NCI-H345 treated with DMSO at 0.1 percent for 48 hours (cell line): ENCODE data around the gene CFDP1.
"Not testable (repeated sequence)": the region's sequence is repeated elsewhere in the genome, so short reads cannot be mapped to it uniquely, and the experiment has no call there.

Experiments used
- DNase-seq: peaks from one replicate; lab custom pipeline; 2025; ENCODE audit not compliant: unreplicated experiment; lab: John Stamatoyannopoulos, UW

Gene CFDP1

DNA sequence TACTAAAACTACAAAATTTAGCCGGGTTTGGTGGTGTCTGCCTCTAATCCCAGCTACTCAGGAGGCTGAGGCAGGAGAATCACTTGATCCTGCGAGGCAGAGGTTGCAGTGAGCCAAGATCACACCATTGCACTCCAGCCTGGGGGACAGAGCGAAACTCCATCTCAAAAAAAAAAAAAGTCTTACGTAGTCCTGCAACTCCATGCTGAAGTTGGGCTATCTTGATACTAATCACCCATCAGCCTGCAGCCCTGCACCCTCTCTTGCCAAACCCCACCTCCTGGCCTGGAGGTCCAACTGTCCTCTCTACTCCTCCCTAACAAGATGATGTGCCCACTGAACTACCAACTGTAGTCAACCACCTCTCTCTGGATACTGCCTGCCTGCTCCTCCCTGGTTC, 26.4 kb upstream of the CFDP1 start:
- no peak for DNase-seq

DNA sequence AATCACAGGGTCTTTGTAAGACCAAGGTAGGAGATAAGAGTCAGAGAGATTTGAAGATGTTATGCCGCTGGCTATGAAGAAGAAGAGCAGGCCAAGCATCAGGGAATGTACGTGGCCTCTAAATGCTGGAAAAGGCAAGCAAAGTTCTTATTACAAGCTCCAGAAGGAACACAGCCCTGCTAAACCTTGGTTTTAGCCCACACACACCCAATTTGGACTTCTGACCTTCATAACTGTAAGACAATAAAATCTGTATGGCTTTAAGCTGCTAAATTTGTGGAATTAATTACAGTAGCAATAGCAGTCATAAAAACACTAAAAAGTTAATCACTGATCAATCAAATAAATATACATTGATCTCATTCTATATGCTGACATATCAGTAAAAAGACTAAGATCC, 25.1 kb upstream of the CFDP1 start:
- no peak for DNase-seq

DNA sequence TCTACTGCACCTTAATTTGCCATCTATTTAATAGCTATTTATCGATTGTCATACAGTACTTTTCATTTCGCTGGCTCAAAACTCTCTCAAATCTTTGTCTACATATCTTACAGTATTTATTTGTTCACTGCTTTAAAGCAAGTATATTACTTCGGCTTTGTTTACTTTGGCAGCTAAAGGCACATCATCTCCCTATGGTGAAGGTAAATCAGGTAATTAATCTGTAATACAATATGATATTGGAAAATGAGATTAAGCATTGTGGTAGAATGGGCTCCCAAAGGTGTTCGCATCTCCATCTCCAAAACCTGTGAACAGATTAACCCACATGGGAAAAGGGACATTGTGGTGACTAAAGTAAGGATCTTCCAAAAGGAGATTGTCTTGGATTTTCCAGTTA, 24.7 kb upstream of the CFDP1 start:
- no peak for DNase-seq

DNA sequence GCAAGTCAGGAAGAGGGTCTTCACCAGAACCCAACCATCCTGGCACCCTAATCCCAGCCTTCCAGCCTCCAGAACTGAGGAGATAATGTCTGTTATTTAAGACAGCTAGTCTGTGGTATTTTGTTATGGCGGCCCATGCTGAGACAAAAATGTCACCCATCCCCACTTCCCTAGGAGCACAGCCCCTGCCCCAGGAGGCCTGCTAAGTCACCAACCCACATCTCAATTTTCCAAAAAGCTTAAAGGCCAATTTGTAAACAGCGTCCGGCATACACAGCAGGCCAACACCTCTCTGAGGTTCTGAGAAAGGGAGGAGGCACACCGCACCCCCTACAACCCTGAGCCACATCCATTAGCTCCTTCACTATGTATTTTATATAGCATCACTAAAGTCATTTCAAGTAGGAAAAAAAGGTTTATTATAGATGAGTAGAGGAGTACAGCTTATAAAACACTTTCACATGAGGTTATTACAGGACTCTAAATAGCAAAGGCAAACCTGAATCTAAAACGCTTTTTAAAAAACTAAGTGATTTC, 24.2 kb upstream of the CFDP1 start:
- DNase-seq, result no peak

DNA sequence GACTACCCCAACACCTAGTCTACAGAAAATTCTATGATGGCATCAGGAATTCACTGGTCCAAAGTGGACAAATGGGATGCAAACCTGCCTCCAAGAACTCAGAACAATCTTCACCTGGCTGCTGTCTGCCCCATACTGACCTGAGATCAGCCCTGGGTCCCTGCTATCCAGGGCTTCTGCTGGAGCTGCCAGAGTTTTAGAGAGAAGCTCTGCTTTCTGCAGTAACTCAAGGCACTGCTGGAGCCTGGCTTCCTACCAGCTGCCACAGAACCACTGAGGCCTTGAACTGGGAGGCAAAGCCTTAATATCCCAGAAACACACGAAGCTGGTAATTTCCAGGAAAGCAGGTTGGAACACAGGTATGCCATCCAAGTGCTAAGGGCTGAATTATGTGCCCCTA, 23.7 kb upstream of the CFDP1 start:
- no peak for DNase-seq

DNA sequence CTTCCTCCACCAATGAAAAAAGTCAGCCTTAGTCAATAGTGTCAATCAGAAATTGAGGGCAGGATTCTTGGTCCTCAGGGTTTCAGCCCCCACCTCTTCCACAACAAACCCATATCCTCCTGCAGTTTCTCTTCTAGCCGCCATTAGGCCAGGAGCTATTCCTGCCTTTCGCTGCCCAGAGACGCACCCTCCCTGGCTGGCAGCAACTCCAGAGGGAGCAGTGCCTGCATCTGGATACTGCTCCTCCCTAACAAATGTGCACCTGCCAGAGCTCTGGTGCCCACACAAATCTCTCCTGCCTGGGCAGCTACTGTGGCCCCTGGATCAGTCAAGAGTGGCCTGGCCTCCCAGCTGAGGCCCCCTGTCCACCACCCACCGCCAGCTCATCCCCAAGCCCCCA, 23.2 kb upstream of the CFDP1 start:
- not testable (repeated sequence) for DNase-seq

DNA sequence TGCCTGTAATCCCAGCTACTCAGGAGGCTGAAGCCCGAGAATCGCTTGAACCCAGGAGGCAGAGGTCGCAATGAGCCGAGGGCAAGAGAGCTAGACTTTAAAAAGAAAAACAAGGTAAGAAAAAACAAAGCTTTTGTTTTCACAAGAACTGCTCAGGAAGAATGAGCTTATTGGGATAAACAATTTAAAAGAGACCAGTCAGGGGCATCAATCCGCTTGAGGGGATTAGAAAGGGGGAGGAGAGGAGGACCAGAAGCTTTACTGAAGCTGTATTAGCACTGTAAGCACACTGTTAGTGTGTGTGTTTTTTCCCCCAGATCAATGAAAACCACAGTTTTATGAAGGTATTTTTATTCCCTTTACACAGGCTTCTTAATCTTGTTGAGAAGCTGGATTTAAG, 22.4 kb upstream of the CFDP1 start:
- DNase-seq, result no peak

DNA sequence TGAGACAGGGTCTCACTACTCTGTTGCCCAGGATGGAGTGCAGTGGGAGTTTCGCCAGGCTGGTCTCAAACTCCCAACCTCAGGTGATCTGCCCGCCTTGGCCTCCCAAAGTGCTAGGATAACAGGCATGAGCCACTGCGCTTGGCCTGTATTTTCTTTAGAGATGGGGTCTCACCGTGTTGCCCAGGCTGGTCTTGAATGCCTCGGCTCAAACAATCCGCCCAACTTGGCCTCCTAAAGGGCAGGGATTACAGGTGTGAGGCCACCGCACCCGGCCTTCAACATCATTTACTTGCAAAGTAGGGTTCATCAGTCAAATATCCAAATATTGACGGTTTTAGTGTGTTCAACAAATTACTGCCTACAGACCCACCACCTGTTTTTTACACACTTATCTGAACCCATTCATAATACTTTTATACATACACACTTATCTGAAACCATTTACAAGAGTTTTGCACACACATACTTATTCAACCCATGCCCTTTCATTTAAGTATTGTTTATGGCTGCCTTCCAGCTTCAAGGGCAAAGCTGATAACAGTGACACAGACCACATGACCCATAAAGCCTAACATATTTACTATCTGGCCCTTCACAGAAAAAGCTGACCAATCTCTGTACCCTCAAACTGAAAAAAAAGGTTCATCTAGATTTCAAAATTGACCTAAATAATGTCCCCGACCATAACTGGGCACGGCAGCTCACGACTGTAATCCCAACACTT, 19.3 kb upstream of the CFDP1 start:
- no peak for DNase-seq

DNA sequence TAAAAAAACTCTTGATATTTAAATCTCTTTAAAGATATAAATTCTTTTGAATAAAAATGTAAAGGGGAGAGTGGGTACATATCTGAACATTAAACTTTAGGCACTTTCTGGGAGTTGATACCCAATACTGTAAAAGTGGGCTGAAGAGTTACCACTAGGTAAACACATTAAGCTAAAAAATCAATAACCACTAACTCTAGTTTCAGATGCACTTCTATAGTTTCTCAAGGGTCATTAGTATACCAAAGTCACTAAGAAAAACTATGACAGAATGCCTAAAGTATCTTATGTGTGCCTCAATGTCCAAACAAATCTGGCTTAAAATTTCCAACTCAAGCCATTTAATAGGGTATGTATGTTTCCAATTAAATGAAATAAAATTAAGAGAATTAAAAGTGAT, 13.1 kb upstream of the CFDP1 start:
- no peak for DNase-seq

DNA sequence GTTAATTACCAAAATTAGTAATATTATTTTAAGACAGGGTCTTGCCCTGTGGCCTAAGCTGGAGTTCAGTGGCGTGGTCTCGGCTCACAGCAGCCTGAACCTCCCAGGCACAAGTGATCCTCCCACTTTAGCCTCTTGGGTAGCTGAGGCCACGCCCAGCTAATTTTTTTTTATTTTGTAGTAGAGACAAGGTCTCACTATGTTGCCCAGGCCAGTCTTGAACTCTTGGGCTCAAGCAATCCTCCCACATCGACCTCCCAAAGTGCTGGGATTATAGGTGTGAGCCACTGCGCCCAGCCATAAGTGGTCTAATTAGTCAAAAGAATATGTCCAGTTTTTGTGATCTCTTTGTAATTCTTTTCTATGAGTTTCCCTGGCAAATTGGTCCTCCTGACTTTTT, 12.0 kb upstream of the CFDP1 start:
- no peak for DNase-seq

DNA sequence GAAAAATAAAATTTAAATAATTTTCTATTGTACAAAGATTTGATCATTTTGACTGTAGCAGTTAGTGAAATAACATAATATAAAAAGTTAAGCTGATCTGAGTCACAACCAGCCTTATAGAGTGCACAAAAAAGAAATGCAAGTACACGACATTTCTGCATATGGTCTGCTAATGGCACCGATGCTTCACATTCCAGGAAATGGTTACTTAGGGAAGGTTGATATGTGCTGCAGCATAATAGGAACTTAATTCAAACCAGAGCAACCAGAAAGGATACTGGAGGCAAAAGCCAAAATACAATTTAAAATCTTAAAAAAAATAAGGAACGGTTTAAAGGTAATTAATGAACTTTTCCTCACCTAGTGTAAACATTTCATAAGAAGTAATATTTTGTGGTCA, 10.0 kb upstream of the CFDP1 start:
- DNase-seq, result no peak

DNA sequence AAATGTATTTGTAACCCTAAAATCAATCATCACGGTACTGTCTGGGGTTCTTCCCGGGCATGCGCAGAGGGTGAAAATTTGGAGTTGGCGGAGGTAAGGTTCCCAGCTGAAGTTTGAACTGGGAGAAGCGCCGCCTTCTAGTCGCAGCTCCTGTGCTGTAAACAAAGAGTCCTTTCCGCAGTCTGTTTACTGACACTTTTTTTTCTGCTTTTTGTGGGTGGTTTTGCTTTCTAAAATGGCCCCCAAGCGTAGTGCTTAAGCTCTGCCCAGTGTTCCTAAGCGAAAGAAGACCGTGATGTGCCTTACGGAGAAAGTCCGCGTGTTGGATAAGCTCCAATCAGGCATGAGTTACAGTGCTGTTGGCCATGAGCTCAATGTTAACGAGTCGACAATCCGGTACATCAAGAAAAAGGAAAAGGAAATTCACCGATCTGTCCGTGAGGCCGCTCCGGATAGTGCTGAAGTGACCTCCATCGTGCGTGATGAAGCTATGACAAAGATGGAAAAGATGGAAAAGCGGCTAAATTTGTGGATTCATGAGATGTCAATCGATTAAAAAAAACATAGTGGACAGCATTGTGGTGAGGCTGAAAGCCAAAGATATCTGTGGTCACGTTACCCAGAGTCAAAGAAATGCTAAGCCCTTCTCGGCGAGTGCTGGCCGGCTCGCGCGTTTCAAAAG, 570 bp upstream of the CFDP1 start:
- peak; percentile 65 for DNase-seq

DNA sequence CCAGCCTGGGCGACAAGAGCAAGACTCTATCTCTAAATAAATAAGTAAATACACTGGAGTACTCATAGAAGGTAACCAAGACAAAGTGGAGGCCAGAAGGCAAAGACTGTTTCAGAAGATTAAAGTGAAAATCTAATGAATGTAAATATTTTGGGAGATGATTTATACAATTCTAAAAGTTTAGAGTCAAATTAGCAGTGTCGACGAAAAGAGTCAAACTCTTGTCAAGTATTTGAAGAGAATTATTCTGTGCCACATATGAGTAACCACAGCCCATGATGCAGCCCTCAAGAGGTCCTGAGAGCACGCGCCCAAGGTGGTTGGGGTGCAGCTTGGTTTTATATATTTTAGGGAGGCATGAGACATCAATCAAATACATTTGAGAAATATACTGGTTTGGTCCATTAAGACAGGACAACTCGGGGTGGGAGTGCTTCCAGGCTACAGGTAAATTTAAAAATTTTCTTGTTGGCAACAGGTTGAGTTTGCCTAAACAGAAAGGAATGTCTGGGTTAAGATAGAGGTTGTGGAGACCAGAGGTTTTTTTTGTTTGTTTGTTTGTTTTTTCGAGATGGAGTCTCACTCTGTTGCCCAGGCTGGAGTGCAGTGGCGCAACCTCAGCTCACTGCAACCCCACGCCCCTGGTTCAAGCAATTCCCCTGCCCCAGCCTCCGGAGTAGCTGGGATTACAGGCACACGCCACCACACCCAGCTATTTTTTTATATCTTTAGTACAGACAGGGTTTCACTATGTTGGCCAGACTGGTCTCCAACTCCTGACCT, 3.5 kb downstream of the CFDP1 start:
- DNase-seq, result no peak

DNA sequence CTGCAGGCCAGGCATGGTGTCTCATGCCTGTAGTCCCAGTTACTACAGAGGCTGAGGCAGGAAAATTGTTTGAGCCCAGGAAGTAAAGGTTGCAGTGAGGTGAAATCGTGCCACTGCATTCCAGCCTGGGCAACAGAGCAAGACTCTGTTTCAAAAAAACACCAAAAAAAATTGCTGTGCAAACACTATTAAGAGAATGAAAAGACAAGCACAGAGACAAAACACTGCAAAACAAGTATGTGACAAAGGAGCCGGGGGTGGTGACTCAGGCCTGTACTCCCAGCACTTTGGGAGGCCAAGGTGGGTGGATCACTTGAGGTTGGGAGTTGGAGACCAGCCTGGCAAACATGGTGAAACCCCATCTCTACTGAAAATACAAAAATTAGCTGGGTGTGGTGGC, 6.8 kb downstream of the CFDP1 start:
- DNase-seq, result not testable (repeated sequence)

DNA sequence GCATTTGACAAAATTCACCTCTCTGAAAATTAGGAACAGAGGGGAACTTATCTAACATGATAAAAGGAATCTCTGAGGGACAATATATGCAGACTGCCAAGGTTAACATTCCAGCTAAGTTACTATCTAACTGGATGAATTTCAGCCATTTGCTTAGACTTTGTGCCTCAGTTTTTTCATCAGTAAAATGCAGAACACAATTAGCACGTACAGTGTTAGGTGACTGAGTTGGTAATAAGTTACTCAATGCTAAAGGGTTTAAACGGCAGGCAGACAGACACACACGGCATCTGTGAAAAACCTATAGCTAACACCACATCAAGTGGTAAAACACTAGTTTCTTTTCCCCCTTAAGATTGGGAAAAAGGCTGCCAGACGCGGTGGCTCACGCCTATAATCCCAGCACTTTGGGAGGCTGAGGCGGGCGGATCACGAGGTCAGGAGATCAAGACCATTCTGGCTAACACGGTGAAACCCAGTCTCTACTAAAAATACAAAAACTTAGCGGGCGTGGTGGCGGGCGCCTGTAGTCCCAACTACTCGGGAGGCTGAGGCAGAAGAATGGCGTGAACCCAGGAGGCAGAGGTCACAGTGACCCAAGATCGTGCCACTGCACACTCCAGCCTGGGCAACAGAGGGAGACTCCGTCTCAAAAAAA, 9.1 kb downstream of the CFDP1 start:
- not testable (repeated sequence) for DNase-seq

DNA sequence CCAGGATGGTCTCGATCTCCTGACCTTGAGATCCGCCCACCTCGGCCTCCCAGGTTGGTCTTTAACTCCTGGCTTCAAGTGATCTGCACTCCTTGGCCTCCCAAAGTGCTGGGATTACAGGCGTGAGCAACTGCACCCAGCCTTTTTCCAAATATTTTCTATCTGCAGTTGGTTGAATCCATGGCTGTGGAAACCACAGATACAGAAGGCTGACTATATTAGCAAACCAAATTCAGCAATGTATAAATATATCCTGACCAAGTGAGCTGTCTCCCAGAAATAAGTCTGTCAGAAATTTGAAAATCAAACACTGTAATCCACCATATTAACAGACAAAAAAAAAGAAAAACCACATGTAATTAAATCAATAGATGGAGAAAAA, 9.6 kb downstream of the CFDP1 start:
- no peak for DNase-seq

DNA sequence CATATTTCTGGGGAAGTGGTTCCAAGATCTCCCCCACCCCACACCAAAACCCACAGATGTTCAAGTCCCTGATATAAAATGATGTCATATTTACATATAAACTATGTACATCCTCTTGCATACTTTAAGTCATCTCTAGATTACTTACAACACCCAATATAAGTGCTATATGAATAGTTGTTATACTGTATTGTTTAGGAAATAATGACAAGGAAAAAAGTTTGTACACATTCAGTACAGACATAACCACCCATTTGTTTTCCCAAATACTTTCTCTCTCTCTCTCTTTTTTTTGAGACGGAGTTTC, 11.5 kb downstream of the CFDP1 start:
- no peak for DNase-seq

DNA sequence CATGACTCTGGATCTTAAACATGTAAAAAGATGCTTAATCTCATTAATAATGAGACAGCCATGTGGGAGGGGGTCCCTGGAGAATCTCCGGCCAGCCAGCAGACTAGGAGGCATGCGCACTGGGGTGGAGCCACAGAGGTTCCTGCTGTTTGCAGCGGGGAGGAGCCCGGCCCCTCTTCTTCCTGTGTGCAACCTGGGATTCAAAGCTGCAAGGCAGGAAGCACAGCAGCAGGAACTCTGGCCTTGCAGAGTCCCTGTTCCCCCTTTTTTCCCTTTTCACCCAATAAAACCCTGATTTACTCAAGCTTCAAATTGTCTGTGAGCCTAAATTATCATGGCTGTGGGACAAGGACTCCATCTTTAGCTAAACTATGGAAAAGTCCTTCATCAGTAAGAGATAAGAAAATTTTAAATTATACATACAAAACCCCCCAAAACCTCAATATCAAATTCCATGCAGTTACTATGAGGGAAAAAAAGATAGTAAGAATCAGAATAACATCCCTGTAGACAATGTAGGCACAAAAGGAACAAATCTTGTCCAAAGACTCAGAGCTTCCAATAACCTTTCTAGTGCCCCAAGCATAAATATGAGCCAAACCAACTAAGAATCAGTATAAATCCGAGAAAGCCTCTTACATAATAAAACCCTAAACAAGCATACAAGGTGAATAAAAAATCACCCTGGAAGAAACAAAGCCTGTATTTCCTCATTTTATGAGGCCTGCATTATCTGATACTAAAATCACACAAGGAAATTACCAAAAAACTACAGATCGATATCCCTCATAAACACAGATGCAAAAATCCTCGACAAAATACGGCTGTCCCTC, 12.1 kb downstream of the CFDP1 start:
- DNase-seq, result no peak

DNA sequence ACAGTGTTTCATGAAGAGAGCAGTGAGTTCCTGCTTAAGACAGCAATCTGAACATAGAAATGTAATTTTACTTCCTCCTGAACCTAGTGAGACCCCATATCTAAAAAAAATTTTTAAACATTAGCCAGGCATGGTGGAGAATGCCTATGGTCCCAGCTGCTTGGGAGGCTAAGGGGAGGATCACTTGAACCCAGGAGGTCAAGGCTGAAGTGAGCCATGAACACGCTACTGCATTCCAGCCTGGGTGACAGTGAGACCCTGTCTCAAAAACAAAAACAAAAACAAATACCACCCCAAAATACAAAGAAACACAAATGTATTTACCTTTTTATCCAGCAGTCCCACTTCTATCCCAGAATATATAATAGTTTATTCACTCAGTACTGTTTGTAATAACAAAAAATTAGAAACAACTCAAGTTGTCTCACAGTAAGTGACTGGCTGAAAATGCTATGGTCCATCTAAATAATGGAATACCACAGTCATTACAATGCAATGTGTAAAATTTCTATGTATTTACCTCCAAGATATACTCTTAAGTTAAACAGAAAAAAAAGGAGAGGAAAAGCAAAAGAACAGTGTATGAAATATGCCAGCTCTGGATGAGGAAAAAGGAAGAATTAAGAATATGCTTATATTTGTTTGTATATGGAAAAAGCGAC, 16.3 kb downstream of the CFDP1 start:
- no peak for DNase-seq
